ENCODE measurements around the gene DCLK1. TPM values are rescaled to one million over a fixed set of nuclear protein-coding genes. Genes with fewer than 3 reads are reported as not detected.

DCLK1 gene
- total RNA-seq, 3 donors from 2014 or later (not counting 1 experiment from before 2014, with no cell fraction given): not detected

DNA sequence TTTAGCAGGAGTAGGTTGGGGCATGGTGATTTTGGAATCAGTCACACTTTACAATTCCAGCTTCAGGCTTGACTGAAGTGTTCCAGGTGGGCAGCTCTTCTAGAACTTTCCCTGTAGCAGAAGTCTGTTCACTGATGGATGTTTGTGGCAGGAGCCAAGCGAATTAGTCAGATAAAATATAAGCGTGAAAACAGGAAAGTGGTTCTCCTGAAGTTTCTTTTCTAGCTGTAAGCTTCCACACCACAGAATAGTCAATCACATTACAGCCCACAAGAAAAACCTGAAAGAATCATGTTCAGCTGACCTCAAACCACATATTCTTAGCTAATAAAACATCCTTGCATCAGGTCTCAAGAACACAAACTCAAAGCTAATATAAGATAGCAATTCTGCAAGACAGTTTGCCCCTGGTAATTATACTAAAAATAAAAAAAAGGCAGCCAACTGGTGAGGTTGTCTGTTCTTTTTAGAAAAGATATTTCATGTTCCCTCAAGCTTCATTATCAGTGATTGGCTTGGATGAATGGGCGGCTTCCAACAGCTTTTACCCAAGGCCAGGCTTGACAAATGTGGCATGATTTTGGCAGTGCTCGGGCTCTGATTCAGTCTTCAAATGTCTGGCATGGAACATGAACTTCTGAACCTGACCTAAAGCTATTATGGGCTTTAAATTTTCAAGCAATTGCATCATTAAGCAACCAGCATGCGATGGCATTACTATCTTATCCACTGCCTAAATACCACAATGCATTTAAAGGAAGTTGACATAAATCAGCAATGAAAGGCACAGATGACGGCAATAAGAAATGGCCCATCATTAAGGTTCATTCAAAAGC lies 136.8 kb downstream of the DCLK1 start:
- no peaks in the 10 kb centered on the region for H3K36me3 Mint-ChIP-seq
- Histone ChIP-seq H3K27ac (ENCODE audit: low read length) (no peak overlapping the region), H3K9me3 (ENCODE audit: control insufficient read depth, insufficient read depth, low read length) (peaks cover 2% of the 10 kb centered on the region), H3K4me1 (ENCODE audit: control insufficient read depth, insufficient read depth, low read length) (no peaks in the 10 kb centered on the region), H3K36me3 (ENCODE audit: control insufficient read depth, insufficient read depth, low read length) (no peaks in the 10 kb centered on the region), H3K27me3 (ENCODE audit: control insufficient read depth, insufficient read depth, low read length) (no peaks in the 10 kb centered on the region), H3K4me3 (ENCODE audit: low read length) (no peak overlapping the region)
- WGBS (ENCODE audit: insufficient coverage): 47% methylated on average over 6 of the region's 6 CpGs
- no peaks in the 10 kb centered on the region for H3K27me3 Mint-ChIP-seq (ENCODE audit: low read depth in 2 of 2)
- ATAC-seq (no peak), DNase-seq (no peak)
- no peak for TF ChIP-seq CTCF (IDR thresholded peaks at IDR 0.05)
- peaks cover 6 to 14% of the 10 kb centered on the region in 2 donors for H3K9me3 Mint-ChIP-seq
- no peak overlapping the region for H3K4me3 Mint-ChIP-seq
- H3K4me1 Mint-ChIP-seq: no peaks in the 10 kb centered on the region
- intact Hi-C loops (cut with micrococcal nuclease): no loop called here
- H3K27ac Mint-ChIP-seq: no peak overlapping the region

DNA sequence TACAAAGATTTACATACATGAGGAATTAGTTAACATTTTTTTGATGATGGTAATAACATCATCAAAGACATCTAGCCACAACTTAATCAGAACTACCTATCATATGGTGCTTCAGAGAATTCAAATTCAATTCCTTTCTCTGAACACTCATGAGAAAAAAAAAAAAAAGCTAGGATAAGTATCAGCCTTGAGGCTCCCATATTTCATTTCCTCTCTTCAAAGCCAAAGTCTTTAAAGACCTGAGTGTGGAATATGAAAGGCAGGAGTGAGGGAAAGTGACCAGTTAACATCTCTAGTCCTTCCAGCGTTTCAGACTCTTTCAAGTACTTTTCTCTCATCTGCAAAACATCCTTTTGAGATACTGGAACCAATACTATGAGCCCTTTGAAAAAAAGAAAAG lies 137.5 kb downstream of the DCLK1 start:
- Mint-ChIP-seq H3K4me3 (no peak overlapping the region), H3K4me1 (no peaks in the 10 kb centered on the region), H3K27me3 (ENCODE audit: low read depth in 2 of 2) (no peaks in the 10 kb centered on the region), H3K9me3 (peaks cover 6 to 12% of the 10 kb centered on the region in 2 donors), H3K36me3 (no peaks in the 10 kb centered on the region), H3K27ac (no peak overlapping the region)
- H3K27ac ChIP-seq (ENCODE audit: low read length): no peak overlapping the region
- H3K4me3 ChIP-seq (ENCODE audit: low read length): no peak overlapping the region
- no peak for TF ChIP-seq CTCF (IDR thresholded peaks at IDR 0.05)
- H3K4me1 ChIP-seq (ENCODE audit: control insufficient read depth, insufficient read depth, low read length): no peaks in the 10 kb centered on the region
- DNase-seq: no peak
- peaks cover 2% of the 10 kb centered on the region for H3K9me3 ChIP-seq (ENCODE audit: control insufficient read depth, insufficient read depth, low read length)
- no peaks in the 10 kb centered on the region for H3K27me3 ChIP-seq (ENCODE audit: control insufficient read depth, insufficient read depth, low read length)
- no peak for ATAC-seq
- intact Hi-C loops (cut with micrococcal nuclease): no loop called here
- no peaks in the 10 kb centered on the region for H3K36me3 ChIP-seq (ENCODE audit: control insufficient read depth, insufficient read depth, low read length)
- WGBS (ENCODE audit: insufficient coverage): no CpG with 5 or more reads among the region's 1 CpG

GRCh38 chr13:35992964-35993363 lies 138.2 kb downstream of the DCLK1 start:
- Mint-ChIP-seq H3K4me3 (no peak overlapping the region), H3K36me3 (no peaks in the 10 kb centered on the region), H3K9me3 (peaks cover 3 to 8% of the 10 kb centered on the region in 2 donors), H3K4me1 (no peaks in the 10 kb centered on the region), H3K27ac (no peak overlapping the region), H3K27me3 (ENCODE audit: low read depth in 2 of 2) (no peaks in the 10 kb centered on the region)
- no peak for TF ChIP-seq CTCF (IDR thresholded peaks at IDR 0.05)
- intact Hi-C loops (cut with micrococcal nuclease): no loop called here
- Histone ChIP-seq H3K9me3 (ENCODE audit: control insufficient read depth, insufficient read depth, low read length) (peaks cover 2% of the 10 kb centered on the region), H3K36me3 (ENCODE audit: control insufficient read depth, insufficient read depth, low read length) (no peaks in the 10 kb centered on the region), H3K4me1 (ENCODE audit: control insufficient read depth, insufficient read depth, low read length) (no peaks in the 10 kb centered on the region), H3K27me3 (ENCODE audit: control insufficient read depth, insufficient read depth, low read length) (no peaks in the 10 kb centered on the region), H3K27ac (ENCODE audit: low read length) (no peak overlapping the region), H3K4me3 (ENCODE audit: low read length) (no peak overlapping the region)
- WGBS (ENCODE audit: insufficient coverage): 86% methylated on average over 4 of the region's 4 CpGs
- DNase-seq: no peak
- no peak for ATAC-seq

DNA sequence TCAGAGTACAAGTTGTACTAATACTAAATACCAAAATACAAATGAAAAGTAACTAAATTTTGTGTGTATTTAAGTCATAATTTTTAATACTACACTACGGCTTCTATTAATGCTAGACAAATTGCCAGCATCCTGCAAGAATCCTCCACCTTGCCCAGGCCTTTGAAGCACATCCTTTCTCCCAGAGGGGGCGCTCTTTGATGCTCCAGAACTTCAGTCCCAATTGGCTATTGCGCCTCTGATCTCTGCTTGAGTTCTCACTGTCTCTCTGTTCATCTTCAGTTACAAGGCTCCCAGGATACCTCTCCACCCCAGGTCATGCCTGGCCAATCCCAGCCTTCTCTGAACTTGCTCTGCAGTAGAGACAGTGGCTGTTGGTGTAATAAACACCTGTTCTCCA lies 141.0 kb downstream of the DCLK1 start:
- 88% methylated on average over 3 of the region's 3 CpGs for WGBS (ENCODE audit: insufficient coverage)
- no peak for ATAC-seq
- Histone ChIP-seq H3K9me3 (ENCODE audit: control insufficient read depth, insufficient read depth, low read length) (peaks cover 2% of the 10 kb centered on the region), H3K36me3 (ENCODE audit: control insufficient read depth, insufficient read depth, low read length) (no peaks in the 10 kb centered on the region), H3K4me1 (ENCODE audit: control insufficient read depth, insufficient read depth, low read length) (no peaks in the 10 kb centered on the region), H3K27ac (ENCODE audit: low read length) (no peak overlapping the region), H3K27me3 (ENCODE audit: control insufficient read depth, insufficient read depth, low read length) (no peaks in the 10 kb centered on the region), H3K4me3 (ENCODE audit: low read length) (no peak overlapping the region)
- H3K36me3 Mint-ChIP-seq: no peaks in the 10 kb centered on the region
- no peak overlapping the region for H3K4me3 Mint-ChIP-seq
- intact Hi-C loops (cut with micrococcal nuclease): no loop called here
- peaks cover 3 to 8% of the 10 kb centered on the region in 2 donors for H3K9me3 Mint-ChIP-seq
- no peak overlapping the region for H3K27ac Mint-ChIP-seq
- no peak for DNase-seq
- no peak for TF ChIP-seq CTCF (IDR thresholded peaks at IDR 0.05)
- H3K27me3 Mint-ChIP-seq (ENCODE audit: low read depth in 2 of 2): no peaks in the 10 kb centered on the region
- H3K4me1 Mint-ChIP-seq: no peaks in the 10 kb centered on the region

All from natural killer cell (primary cell).